ENCODE data around the gene RHPN2.
"Not testable (repeated sequence)": the region's sequence is repeated elsewhere in the genome, so short reads cannot be mapped to it uniquely, and the experiment has no call there.

Gene RHPN2

DNA sequence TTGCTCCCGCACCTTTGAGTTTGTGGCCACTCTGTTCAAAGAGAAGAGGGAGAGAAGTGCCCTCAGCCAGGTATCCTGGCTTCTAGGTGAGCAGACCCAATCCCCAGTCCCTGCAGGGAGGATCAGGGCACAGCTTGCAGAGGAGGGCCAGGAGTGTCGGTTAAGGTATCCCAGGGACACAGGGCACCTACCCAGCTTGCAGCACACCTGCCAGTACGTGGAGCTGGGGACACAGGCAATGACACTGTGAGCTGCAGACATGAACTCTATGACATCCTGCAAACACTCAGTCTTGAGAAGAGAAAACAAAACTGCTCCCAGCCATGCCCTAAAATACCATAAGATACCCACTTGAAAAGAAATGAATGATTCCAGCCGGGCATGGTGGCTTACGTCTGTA is 38.1 kb downstream of the RHPN2 start:
- not testable (repeated sequence) for DNase-seq (ENCODE audit: low read depth)

- not testable (repeated sequence) for DNase-seq (ENCODE audit: low read depth)
Observed at GRCh38 chr19:33025468-33026238, 39.0 kb downstream of the RHPN2 start.

GRCh38 chr19:33024398-33024797 is 40.3 kb downstream of the RHPN2 start:
- no peak for DNase-seq (ENCODE audit: low read depth)

GRCh38 chr19:33022472-33023116 is 42.1 kb downstream of the RHPN2 start:
- no peak for DNase-seq (ENCODE audit: low read depth)

GRCh38 chr19:33010891-33011290 is 53.8 kb downstream of the RHPN2 start:
- DNase-seq (ENCODE audit: low read depth): not testable (repeated sequence)

DNA sequence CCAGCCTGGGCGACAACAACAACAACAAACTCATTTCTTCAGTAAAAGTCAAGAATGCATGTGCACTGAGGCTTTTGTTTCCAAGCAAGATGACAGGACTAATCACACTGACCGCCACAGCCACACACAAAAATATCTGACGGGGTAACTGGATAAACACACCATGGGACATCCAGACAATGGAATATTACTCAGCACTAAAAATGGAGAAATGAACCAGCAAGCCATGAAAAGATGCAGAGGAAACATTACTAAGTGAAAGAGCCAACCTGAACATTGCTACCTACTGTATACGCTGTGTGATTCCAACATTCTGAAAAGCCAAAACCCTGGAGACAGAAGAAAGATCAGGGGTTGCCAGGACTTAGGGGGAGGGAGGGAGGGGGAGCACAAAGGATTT is 56.0 kb downstream of the RHPN2 start:
- no peak for DNase-seq (ENCODE audit: low read depth)

- no peak for DNase-seq (ENCODE audit: low read depth)
Observed at GRCh38 chr19:33005440-33005839, 59.2 kb downstream of the RHPN2 start.

DNA sequence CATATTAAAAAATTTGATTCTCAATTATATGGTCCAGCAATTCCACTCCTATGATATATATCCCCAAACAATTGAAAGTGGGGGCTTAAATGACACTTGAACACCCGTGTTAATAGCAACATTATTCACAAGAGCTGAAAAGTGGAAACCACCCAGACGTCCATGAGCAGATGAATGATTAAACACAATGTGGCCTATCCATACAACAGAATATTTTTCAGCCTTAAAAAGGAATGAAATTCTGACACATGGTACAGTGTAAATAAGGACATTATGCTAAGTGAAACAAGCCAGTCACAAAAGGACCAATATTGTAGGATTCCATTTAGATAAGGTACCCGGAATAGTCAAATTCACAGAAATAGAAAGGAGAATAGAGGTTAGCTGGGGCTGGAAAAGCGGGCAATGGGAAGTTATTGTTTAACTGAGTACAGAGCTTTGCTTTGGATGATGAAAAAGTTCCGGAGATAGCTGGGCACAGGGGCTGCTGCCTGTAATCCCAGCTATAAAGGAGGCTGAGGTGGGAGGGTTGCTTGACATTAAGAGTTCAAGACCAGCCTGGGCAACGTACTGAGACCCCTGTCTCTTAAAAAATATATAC is 61.2 kb downstream of the RHPN2 start:
- not testable (repeated sequence) for DNase-seq (ENCODE audit: low read depth)

GRCh38 chr19:33002126-33002865 is 62.4 kb downstream of the RHPN2 start:
- DNase-seq (ENCODE audit: low read depth): not testable (repeated sequence)

DNA sequence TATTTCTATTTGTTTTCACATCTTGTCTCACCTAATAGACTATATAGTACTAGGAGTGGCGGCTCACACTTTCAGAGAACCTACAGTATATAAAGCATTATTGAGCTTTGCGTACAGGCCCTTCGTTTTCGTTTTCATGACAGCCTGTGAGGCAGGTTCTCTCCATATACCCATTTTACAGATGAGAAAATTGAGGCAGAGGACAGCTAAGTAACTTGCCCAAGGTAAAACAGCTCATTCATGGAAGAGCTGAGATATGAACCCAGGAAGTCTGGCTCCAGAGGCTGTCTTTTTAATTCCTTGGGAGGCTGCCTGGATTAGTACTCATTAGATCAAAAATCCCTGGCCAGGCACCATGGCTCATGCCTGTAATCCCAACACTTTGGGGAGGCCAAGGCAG is 63.8 kb downstream of the RHPN2 start:
- no peak for DNase-seq (ENCODE audit: low read depth)

DNA sequence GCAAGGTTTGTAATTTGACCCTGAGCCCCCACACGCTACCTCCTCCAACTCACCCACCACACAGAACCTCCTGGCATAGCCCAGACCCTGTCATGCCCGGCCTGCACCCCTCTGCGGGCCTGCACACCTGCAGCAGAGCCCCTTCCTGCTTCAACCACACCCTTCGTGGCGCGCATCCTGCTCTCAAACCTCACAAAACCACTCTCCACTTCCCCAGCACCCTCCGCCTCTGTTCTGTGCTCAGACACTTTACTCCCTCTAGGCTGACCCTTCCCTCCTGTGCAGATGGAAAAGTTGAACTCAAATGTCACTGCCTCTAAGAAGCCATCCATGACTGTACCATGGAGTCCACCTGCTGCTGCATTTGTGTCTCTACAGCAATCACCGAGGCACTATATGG is 64.2 kb downstream of the RHPN2 start:
- no peak for DNase-seq (ENCODE audit: low read depth)

- no peak for DNase-seq (ENCODE audit: low read depth)
Observed at GRCh38 chr19:32998722-32999121, 66.0 kb downstream of the RHPN2 start.

DNA sequence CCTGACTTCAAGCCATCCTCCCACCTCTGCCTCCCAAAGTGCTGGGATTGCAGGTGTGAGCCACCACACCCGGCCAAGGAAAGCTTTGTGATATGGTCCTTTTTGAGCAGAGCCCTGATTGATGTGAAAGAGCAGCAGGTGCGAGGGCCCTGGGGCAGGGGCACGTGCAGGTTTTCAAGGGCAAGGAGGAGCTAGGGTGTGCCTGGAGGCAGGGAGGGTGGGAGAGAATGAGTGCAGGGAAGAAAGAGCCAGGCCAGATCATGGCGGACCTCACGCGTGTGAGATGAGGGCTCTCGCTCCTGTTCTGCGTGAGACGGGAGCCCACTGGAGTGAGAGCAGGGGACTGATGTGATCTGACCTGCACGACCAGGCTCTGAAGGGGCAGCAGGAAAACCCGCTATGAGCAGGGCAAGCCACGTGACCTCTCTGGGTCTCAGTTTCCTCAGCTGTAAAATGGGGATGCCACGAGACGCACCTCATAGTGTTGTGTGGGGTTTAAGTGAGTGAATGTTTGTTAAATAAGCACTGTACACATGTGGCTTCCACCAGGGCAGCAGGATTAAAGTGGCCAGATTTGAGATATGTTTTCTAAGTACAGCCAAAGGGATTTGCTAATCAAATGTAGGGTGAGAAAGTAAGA is 66.9 kb downstream of the RHPN2 start:
- DNase-seq (ENCODE audit: low read depth): peak; percentile 12

DNA sequence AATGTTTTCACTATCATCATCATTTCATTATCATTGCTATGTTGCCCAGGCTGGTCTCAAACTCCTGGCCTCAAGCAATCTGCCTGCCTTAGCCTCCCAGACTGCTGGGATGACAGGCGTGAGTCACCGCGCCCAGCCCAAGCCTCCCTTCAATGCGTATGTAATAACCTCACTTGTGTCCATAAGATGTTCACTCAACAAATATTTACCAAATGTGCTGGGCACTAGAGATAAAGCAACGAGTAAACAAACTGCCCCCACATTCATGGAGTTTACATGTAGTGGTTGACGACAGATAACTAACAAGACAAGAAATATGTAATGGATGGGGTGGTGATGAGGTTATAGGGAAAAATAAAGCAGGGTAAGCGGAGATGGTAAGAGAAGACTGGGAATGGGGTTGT is 67.6 kb downstream of the RHPN2 start:
- DNase-seq (ENCODE audit: low read depth): peak; percentile 92

DNA sequence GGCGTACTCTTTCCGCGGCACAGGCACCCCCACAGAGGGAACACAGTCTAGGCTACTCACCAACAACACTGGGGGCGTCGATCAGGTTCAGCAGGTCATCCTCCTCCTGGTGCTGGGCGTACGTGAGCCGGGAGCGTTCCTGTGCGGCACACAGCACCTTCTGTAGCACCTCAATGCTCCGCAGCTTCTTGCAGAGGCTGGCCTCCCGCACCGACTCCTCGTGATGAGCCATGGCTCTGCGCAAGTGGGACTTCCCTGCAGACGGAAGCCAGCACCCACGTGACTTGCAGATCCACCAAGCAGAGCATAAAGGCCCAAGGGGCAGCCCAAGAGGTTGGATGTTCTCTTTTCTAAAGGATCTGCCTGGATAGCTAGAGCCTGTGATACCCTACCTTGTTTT is 68.7 kb downstream of the RHPN2 start:
- peak; percentile 31 for DNase-seq (ENCODE audit: low read depth)

DNA sequence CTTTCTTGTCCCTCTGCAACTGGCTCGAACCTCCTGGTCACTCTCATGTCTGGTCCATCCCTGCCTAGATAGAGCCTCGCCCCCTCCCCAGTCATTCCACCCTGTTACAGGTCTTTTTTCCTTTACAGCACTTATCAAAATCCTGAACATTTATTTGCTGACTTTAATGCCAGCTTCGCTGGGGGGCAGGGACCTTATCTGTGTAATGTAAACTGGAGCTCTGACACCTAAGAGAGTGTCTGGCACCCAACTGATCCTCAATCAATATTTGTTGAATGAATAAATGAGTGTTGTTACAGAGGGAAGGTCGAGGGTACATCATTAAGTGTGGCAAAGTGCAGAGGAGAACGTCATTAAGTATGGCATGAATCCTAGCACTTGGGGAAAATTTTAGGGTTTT is 76.0 kb downstream of the RHPN2 start:
- DNase-seq (ENCODE audit: low read depth): no peak

DNA sequence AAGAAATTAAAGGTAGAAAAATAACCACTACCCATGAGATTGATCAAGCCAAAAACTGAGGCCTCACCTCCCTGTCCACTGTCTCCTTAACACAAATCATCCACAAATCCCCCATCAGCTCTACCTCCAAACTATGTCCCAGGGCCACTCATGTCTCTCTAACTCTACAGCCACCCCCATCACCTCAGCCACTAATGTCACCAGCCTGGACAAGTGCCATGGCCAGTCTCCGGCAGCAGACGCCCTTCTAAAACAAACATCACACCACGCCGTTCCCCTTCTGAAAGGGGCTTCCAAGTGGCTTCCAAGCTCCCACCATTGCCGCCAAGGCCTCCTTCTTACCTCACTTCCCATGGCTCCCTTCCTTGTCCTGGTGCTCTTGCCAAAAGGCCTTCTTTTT is 76.4 kb downstream of the RHPN2 start:
- not testable (repeated sequence) for DNase-seq (ENCODE audit: low read depth)

DNA sequence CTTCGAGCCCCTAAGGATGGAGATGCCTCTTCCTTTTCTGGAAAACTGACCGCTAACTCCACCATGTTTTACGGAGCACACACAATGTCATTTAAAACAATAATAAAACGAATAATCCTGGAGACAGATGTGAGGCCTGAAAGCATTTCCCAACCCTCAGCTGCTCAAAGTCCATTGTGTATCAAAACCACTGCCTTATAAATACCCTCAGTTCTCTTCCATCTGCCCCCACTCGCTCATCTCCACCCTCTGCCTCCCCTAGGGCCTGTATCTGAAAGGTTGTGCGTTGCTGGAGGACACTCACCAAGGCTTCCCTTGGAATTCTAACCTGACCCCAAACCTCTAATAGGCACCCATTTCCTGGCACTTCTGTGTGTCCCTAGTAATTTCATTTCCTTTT is 82.2 kb downstream of the RHPN2 start:
- DNase-seq (ENCODE audit: low read depth): not testable (repeated sequence)

DNA sequence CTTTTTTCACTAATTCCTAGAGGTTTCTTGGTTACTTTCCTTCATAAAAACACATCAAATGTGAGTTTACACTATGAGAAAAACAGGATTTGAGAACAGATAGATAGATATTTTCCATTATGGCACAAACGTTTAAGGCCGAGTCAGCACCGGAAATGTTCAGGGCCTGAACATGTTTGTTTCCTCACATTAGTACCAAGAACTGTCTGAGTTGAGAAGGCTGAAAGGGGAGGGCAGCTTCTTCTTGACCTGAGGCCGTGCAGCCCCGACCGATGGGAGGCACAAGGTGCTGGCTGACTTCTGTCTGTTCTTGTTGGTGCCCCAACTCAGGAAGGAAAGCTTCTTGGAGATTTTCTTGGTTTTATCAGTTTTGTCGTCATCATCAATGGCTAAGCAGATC is 84.9 kb downstream of the RHPN2 start:
- not testable (repeated sequence) for DNase-seq (ENCODE audit: low read depth)

- not testable (repeated sequence) for DNase-seq (ENCODE audit: low read depth)
Observed at GRCh38 chr19:32977813-32978212, 86.9 kb downstream of the RHPN2 start.

GRCh38 chr19:32977280-32977679 is 87.4 kb downstream of the RHPN2 start:
- DNase-seq (ENCODE audit: low read depth): peak; percentile 32

GRCh38 chr19:32976223-32976805 is 88.4 kb downstream of the RHPN2 start:
- DNase-seq (ENCODE audit: low read depth): peak; percentile 59
